NCI-H446 treated with DMSO at 0.1 percent for 48 hours (cell line): ENCODE data around the gene CRIM1.
"Not testable (repeated sequence)": the region's sequence is repeated elsewhere in the genome, so short reads cannot be mapped to it uniquely, and the experiment has no call there.

ENCODE experiments used
- DNase-seq: peaks from one replicate; lab custom pipeline; 2025; lab: John Stamatoyannopoulos, UW

CRIM1 gene, protein sequence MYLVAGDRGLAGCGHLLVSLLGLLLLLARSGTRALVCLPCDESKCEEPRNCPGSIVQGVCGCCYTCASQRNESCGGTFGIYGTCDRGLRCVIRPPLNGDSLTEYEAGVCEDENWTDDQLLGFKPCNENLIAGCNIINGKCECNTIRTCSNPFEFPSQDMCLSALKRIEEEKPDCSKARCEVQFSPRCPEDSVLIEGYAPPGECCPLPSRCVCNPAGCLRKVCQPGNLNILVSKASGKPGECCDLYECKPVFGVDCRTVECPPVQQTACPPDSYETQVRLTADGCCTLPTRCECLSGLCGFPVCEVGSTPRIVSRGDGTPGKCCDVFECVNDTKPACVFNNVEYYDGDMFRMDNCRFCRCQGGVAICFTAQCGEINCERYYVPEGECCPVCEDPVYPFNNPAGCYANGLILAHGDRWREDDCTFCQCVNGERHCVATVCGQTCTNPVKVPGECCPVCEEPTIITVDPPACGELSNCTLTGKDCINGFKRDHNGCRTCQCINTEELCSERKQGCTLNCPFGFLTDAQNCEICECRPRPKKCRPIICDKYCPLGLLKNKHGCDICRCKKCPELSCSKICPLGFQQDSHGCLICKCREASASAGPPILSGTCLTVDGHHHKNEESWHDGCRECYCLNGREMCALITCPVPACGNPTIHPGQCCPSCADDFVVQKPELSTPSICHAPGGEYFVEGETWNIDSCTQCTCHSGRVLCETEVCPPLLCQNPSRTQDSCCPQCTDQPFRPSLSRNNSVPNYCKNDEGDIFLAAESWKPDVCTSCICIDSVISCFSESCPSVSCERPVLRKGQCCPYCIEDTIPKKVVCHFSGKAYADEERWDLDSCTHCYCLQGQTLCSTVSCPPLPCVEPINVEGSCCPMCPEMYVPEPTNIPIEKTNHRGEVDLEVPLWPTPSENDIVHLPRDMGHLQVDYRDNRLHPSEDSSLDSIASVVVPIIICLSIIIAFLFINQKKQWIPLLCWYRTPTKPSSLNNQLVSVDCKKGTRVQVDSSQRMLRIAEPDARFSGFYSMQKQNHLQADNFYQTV

DNA sequence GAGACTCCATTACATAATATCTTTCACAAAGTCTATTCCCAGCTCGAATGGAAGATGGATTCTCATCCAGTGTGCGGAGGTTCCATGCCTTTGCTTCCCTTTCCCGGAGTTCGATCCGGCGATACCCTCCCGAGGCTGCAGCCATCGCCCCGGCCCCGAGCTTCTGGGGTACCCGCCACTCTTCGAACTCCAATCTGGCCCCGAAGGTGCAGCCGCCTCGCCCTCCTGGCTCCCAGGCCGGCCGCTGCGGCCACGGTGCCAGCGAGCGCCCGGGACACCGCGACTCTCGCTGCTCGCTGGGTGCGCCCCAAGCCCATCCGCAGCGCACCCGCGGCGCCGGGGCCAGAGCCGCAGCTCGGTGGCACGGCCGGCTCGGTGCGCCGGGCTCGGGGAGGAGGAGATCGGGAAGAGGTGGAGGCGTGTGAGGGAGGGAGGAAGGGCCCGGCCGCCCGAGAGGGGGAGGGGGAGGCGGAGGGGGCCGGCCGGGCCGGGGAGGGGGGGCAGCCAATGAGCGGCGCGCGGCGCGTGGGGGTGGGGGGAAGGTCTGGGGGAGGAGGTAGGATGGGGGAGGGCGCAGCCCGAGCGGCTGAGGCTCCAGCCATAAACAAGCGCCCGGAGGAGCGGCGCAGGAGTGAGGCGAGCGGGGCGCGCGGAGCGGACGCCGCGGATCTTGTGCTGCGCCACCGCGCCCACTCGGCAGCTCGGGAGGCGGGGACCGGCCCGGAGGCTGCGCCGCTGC, at the start of gene CRIM1:
Gene CRIM1, plus strand, starts transcription at position 628 of the 739 bp plus-strand sequence. CDS start 515 bp downstream, outside the sequence.
- peak; percentile 55 for DNase-seq

DNA sequence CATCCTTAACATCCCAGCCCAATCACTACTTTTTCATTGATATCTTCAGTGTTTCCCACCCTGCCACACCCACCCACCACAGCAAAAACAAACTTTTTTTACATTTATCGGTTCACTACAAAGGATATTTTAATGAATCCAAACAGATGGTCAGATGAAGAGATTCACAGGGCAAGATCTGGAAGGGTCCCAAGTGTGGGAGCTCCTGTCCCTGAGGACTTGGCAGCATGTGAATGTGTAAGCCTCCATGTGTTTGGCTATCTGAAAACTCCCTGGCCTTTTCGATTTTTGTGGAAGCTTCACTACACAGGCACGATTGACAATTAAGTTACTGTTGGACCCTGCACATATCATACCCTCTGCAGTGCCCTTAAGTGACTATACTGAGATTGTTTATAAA, 48.1 kb upstream of the CRIM1 start:
- no peak for DNase-seq

DNA sequence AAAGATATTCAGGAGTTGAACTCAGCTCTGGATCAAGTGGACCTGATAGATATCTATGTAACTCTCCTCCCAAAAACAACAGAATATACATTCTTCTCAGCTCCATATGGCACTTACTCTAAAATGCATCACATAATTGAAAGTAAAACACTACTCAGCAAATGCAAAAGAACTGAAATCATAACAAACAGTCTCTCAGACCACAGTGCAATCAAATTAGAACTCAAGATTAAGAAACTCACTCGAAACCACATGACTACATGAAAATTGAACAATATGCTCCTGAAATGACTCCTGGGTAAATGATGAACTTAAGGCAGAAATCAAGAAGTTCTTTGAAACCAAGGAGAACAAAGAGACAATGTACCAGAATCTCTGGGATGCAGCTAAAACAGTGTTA, 45.1 kb upstream of the CRIM1 start:
- DNase-seq: not testable (repeated sequence)

DNA sequence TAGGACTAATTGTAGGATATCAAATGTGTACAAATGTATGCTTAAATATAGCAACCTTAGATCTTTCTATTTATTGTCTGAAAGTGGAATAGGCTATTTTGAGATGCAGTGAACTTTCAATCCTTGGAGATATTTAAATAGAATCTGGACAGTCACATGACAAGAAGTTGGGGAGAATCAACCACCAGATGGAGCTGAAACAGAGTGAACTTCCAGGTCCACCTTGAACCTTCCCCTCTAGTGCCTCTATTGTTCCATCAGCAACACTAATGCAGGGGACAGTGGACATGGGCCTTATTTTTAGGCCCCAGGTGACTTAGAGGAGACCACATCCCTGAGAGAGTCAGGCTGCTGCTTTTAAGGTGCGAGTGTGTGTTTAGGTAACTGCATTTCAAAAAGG, 37.0 kb upstream of the CRIM1 start:
- DNase-seq: no peak

DNA sequence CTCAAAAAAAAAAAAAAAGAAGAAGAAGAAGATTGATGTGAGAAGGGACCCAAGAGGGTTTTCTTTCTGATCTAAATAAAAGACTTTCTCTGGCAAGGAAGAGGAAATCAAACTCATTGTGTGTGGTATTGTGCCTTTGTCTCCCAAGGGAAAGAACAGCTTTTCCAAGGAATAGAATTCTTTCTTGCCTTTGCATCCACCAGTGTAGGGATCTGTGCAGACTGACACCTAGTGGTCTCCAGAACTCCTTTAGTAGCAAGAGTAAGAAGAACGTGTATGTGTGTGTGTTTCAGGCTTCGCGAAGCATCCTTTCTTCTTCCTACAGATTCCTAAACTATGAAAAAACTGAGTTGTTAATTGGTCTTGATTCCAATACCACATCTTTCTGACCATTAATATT, 33.5 kb upstream of the CRIM1 start:
- DNase-seq: peak; percentile 9

DNA sequence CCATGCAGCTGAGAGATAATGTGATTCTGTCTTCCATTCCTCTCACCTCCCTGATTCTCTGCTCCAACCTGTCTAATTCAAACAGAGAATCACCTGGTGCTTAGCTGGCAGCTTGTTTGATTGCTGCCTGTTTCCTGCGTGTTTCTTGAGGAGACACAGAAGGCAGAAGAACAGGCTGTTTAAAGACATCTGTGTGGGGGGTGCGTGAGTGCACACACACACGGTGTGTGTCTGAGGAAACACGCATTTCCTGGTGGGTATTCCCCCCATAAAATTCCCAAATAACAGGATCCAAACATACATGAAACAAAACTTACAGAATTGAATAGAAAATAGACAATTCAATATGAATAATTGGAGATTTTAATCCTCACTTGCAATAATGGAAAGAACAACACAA, 29.3 kb upstream of the CRIM1 start:
- DNase-seq: no peak

DNA sequence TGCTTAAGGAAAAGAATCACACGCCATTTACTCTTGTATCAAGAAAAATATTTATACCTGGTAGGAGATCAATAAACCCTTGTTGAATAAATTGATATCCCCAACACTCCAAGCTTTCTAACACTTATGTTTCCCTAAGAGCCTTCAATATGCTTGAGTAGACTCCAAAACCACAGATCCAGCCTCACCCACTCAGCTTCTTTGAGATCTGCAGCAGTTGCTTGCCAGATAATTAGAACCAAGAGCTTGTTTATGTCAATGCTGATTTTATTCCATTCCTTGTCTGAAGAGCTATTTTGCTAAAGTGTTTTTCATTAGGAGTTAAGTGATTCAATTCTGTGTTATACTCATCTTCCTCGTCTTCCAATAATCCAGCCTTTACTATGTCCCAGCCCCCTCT, 26.3 kb upstream of the CRIM1 start:
- DNase-seq: no peak

DNA sequence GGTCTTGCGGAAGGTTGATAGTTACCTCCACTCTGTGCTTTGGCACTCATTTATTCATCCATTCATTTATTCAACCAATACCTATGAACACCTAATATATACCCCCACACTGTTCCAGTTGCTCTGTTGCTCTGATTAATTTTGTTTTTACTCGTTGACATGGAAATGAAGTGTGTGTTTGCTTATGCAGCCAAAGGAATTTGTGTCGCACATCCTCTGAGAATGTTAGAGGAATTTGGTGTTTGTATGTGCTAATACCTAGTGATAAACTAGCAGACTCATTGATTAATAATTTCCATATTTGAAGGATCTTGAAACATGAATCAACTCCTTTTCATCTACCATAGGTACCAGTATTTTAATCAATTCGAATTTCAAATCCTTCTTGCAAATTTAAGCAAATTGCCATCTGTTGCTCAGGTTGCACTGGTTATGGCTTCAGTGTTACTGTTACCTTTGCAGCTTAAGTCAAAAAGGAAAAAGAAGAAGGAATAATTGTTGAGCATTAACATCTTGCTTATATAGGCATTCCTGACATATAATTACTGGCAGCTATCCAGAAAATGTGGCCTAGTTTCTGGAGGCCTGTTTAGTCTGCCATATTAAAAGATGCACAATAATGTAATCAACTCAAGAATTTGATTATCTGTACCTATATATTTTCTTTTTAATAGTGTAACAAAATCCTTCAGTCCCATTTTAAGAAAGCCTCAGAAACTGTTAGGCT, 25.7 kb upstream of the CRIM1 start:
- no peak for DNase-seq

DNA sequence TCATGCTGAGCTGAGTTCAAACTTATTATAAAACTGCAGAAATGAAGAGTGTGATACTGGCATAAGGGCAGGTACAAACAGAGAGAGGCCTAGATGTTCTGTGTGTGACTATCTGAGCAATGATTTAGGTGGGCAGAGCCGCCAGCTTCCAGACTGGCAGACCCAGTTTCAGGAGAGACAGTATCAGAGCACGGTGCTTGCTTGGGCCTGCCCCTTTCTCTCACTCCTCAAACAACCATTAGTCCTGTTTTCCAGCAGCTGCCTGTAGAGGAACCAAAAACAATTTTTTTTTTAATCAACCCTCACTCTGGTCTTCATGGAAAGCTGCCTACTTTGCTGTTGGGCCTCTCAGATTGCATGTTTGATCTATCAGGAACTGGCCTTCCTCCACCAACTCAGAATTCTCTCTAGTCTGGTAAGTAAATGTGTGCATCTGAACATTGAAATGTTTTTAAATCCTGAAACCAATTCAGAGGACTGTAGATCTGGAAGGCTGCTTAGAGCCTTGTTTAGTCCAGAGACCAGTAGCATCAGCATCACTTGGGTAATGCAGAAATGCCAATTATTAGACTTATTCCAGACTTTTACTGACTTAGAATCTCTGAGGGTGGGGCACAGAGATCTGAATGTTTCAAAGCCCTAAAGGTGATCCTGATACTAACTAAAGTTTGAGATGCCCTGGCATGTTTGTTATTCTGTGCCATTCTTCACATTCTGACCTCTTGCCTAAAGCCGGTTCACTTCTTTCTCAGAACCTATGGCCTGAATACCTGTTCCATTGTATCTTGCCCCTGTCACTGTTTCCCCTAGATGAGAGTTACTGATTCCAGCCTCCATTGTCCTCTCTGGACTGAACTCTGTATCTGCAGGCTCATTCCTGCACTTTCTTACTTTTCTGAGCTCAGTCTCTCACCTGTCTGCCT, 24.8 kb upstream of the CRIM1 start:
- DNase-seq: no peak

DNA sequence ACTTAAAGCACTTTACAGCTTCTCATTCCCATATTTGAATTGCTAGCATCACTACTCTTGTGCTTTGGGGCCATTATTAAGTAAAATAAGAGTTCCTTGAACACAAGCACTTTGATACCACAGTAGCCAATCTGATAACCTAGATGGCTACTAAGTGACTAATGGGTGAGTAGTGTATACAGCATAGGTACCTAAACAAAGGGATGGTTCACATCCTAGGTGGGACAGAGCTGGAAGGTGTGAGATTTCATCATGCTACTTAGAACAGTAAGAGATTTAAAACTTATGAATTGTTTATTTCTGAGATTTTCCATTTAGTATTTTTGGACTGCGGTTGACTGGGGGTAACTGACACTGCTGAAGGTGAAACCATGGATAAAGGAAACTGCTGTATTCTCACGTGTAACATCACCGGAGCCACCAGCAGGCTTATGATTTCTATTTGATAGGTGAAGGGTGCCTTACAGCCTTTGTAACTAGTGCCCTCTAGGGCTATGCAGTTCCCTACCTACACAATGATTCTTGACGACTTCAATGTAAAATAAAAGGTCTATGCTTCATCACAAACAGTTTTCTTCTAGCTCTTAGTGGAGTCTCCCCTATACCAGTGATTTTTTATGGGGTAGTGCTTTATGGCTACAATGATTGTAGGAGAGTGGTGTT, 22.1 kb upstream of the CRIM1 start:
- no peak for DNase-seq

DNA sequence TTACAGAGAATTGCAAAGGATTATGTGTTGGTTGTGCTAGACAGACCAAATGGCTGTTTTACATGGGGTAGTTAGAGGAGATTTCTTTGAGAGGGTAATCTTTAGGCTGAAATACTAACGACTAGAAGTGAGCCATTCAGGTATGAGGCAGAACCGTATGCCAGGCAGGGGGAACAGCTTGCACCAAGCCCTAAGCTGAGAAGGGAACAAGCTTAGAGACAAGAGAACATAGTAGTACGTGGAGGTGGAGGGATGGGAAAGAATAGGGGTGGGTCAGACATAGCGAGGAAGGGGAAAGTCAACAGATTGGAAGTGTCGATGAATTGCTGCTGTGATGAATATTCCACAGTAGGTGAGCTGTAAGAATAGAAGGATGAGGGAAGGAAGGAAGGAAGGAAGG, 20.0 kb upstream of the CRIM1 start:
- no peak for DNase-seq

DNA sequence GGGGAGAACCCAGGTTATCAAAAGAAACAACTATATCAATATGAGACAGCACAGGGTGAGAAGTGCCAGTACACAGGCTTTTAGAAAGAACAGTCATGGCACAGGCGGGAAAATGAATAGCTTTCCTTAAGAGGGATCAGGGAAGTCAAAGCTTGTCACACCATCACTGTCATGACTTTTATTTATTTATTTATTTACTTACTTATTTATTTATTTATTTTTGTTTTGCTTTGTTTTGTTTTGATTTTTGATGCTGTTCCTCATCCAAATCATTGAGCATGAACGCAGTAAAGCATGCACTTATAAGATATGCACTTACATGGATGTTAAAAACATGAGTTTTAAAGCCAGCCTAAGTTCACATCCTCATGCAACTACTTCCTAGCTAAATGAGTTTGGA, 19.3 kb upstream of the CRIM1 start:
- no peak for DNase-seq

DNA sequence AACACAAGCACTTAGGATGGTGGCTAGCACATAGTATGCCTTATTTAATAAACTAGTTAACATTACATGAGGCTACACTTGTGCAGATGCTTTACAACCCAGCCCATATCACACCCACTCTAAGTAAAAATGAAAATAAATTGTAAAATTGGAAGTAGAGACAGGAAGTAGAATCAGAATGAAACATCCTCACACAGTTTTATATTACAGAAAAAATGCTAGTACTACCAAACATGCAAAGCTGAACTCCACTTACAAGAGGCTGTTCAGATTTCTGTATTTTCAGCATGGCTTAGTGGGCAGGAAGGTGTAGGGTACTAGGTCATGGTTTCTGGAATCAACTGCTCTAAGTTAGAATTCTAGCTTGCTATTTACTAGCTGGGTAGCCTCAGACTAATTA, 18.2 kb upstream of the CRIM1 start:
- no peak for DNase-seq

DNA sequence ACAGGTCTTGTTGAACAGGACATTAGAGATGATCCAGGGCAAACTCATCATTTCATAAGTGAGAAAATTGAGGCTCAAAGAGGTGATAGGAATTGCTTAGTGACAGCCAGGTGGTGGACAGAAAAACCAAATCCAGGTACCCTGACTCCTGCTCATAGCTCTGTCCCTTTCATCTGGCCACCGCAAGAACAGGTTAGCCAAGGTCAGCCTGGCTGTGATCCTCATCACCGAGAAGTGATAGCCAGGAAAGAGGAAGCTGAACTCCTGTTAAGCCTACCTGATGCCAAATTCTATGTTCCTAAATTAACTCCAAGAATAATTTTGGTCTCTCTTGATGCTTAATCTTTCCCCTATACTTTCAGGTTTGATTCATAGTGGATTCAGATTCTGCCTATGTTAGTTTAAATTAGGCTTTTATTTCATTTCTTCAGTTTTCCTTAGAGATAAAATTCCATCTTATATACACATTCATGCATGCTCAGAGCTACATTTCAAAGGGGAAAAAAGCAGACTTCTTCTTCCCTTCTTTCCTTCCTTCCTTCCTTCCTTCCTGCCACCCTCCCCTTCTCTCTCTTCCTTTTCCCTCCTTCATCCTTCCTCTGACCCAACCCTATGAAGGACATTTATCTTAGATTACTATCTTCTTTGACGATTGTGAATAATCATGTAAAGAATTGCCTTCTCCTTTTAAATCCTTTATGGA, 17.3 kb upstream of the CRIM1 start:
- DNase-seq: no peak

DNA sequence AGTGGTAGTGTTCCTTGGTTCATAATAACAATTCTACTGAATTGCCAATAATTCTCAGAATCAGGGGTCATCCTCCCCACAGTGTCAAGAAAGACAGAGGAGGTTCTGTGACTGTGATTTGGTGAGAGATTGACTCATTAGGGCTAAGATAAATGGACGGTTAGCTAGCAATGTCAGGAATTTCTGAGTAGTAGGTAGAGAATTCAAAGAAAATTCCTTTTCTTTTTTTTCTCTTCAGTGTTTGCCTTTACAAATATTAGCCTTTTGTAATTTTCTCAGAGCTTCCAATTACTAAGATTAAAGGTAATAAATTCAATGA, 16.8 kb upstream of the CRIM1 start:
- DNase-seq: no peak

DNA sequence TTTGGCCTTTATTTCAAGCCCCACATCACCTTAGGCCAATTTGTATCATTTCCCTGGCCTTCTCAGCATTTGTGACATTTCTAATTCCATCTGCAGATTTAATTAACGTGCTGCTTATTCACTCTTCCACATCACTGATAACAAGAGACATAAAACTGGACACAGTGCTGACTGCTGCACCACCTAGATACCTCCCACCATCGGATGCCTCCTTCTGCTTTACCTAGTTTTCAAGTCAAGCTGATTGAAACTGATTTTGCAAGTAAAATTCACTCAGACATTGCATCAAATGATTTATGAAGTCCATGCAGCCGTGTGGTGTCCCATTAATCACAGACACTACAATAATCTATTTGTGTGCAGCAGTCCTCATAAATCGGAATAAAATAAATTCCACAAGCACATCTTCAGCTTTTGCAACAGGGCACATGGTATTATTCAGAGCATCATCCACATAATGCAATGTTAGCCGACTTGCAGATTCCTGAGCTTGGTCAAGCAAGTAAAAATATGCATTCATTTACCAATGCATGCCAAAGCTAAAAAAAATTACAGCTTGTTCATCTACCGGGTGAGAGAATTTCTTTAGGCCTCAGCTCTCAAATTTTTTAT, 15.9 kb upstream of the CRIM1 start:
- no peak for DNase-seq

DNA sequence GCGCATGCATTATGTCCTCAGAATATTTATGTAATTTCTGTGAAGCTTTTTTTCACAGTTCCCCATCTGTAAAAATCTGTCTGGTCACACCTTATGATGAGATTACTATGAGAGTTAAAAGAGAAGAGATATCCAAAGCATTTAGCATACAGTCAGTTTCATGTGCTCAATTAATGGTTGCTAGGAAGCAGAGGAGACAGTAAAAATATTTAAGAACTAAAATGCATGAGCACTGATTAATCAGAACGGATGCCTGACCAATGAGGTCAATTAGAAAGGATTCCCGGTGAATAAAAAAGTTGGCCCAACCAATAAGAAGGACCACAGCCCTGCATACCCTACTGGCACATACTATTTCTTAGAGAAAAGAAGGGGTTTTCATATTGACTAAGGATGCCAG, 12.0 kb upstream of the CRIM1 start:
- no peak for DNase-seq

DNA sequence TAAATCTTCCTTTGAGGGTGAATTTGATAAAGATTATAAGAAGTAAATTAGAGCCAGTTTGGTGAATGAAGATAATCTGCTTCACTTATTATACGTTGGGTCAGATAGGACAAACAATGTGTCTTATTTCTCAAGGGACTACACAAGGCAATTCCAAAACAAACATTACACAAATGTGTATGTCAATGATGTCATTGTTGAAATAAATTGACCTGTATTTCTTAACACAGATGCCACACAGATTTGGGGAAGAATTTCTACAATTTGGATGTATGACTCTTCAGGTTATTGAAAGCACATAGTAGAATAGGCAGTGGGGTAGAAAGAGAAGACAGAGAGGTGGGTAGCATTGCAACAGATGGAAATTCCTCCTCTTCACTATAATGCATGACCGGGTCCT, 6.9 kb upstream of the CRIM1 start:
- DNase-seq: no peak

DNA sequence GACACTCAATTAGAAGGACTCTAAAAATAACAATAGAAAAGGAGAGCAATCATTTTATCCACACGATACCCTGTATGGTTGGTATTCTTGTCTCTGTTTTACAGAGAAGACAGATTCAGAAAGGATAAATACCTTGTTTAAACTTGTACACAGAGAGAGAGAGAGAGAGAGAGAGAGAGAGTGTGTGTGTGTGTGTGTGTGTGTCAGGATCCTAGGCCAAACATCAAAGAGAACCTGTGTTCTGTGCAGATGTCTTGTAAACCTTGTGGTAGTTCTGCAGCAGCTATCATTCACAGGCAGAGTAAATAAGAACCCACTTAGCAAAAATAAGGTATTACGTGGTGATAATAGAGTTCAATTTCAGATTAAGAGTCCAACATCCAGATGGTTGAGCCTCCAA, 4.3 kb upstream of the CRIM1 start:
- no peak for DNase-seq
